HG03442 (cell line): Measurements from ENCODE around the gene SYNE2.

Experiments
- ATAC-seq: cut with Tn5 transposase; IDR thresholded peaks from one replicate; pipeline ENCODE4 v1.9.1; 2021; ENCODE audit warnings: mild to moderate bottlenecking, moderate library complexity; ENCODE audit not compliant: unreplicated experiment

SYNE2 gene

GRCh38 chr14:63960926-63961567, 108.2 kb downstream of the SYNE2 start:
- no peak for ATAC-seq

GRCh38 chr14:63962906-63963305, 110.1 kb downstream of the SYNE2 start:
- ATAC-seq, result no peak

- no peak for ATAC-seq
These were observed 110.6 kb downstream of the SYNE2 start for GRCh38 chr14:63963439-63963838.

- no peak for ATAC-seq
These were observed 111.3 kb downstream of the SYNE2 start for GRCh38 chr14:63964113-63964512.

GRCh38 chr14:63966407-63966806, 113.6 kb downstream of the SYNE2 start:
- no peak for ATAC-seq

- no peak for ATAC-seq
These were observed 119.6 kb downstream of the SYNE2 start for GRCh38 chr14:63972323-63972932.

GRCh38 chr14:63974176-63974575, 121.4 kb downstream of the SYNE2 start:
- ATAC-seq, result no peak

- ATAC-seq, result no peak
These were observed 128.8 kb downstream of the SYNE2 start for GRCh38 chr14:63981569-63981968.

GRCh38 chr14:63982156-63982555, 129.4 kb downstream of the SYNE2 start:
- no peak for ATAC-seq

GRCh38 chr14:63982629-63983028, 129.8 kb downstream of the SYNE2 start:
- ATAC-seq, result no peak

- no peak for ATAC-seq
These were observed 134.2 kb downstream of the SYNE2 start for GRCh38 chr14:63986789-63987533.

- ATAC-seq, result no peak
These were observed 135.8 kb downstream of the SYNE2 start for GRCh38 chr14:63988579-63988978.

- no peak for ATAC-seq
These were observed 139.0 kb downstream of the SYNE2 start for GRCh38 chr14:63991833-63992232.

GRCh38 chr14:63992858-63993257, 140.1 kb downstream of the SYNE2 start:
- ATAC-seq, result no peak

- ATAC-seq, result no peak
These were observed 141.2 kb downstream of the SYNE2 start for GRCh38 chr14:63993992-63994391.

- no peak for ATAC-seq
These were observed 142.5 kb downstream of the SYNE2 start for GRCh38 chr14:63995285-63995684.

- no peak for ATAC-seq
These were observed 143.2 kb downstream of the SYNE2 start for GRCh38 chr14:63996016-63996415.

- ATAC-seq, result no peak
These were observed 143.9 kb downstream of the SYNE2 start for GRCh38 chr14:63996625-63997220.

- no peak for ATAC-seq
These were observed 147.9 kb downstream of the SYNE2 start for GRCh38 chr14:64000749-64001148.

- ATAC-seq, result no peak
These were observed 153.0 kb downstream of the SYNE2 start for GRCh38 chr14:64005822-64006221.

GRCh38 chr14:64008016-64008415, 155.2 kb downstream of the SYNE2 start:
- ATAC-seq, result no peak

GRCh38 chr14:64012003-64012402, 159.2 kb downstream of the SYNE2 start:
- ATAC-seq, result no peak
